GM12872 (cell line): ENCODE measurements around the gene SLFN14.
A peak's percentile ranks its signal among the peaks of the same experiment; 100 is the strongest.

Experiments
- CTCF ChIP-seq: IDR thresholded peaks from 3 replicates; pipeline ENCODE4 v1.5.1; 2011; ENCODE audit warnings: low read depth, mild to moderate bottlenecking, low read length, moderate library complexity; ENCODE audit not compliant: insufficient read depth

SLFN14 gene

GRCh38 chr17:35557353-35557752, 3.3 kb downstream of the SLFN14 start:
- no peak for TF ChIP-seq CTCF

DNA sequence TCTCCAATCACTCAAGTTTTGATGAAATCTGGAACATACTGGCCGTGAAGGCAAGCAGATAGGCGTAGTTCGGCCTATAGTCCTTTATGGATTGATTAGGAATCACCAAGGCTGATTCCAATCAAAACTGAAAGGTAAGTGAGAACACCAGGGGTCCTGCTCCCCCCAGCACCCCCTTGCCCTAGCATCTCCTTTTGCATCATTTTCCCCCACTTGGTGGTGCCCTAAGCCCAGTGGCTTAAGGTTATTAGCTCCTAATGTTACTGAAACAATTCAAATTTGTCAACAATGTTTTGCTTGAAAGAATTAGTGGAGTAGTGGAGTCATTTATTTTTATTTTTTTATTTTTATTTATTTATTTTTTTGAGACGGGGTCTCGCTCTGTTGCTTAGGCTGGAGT, 4.9 kb downstream of the SLFN14 start:
- TF ChIP-seq CTCF: 0 out of 3 replicates have a peak, but pooled peaks have one; percentile 30

GRCh38 chr17:35554668-35555067, 6.0 kb downstream of the SLFN14 start:
- no peak for TF ChIP-seq CTCF

- TF ChIP-seq CTCF: no peak
Measured at GRCh38 chr17:35553310-35553709, 7.3 kb downstream of the SLFN14 start.

GRCh38 chr17:35548978-35549377, 11.6 kb downstream of the SLFN14 start:
- no peak for TF ChIP-seq CTCF

GRCh38 chr17:35548208-35548810, 12.3 kb downstream of the SLFN14 start:
- no peak for TF ChIP-seq CTCF

DNA sequence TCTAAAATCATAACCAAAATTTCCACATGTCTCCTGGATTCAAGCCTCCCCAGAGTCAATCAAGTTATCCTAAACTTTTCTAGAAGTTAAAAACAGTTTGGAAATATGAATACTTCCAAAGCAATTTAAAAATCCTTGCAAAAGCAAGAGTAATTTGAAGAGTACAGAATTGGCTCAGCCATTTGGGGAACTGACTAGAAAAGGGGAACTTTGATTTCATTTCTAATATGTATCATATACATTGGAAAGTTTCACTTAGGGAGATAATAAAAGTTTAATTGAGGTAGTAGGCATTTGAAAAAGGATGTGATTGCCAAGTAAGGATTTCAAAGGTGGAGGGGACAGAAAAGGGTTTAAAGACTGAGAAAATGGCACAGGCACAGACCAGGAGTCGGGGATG, 14.1 kb downstream of the SLFN14 start:
- TF ChIP-seq CTCF: no peak

GRCh38 chr17:35545150-35545549, 15.5 kb downstream of the SLFN14 start:
- no peak for TF ChIP-seq CTCF
